GM12864 (cell line): Measurements from ENCODE around the gene CFAP46.

Experiments used
- DNase-seq: peaks from one replicate; pipeline ENCODE4 v3.0.0-alpha.2; 2011; ENCODE audit warnings: low read depth
- H3K4me3 ChIP-seq: 2 replicates; pipeline ENCODE4 v1.5.1; 2011; ENCODE audit warnings: mild to moderate bottlenecking, low read depth, low read length, control low read depth
- TF ChIP-seq, protein P1 (sequence below): IDR thresholded peaks from 2 replicates; pipeline ENCODE4 v1.5.1; 2011; ENCODE audit warnings: low read depth, mild to moderate bottlenecking, moderate library complexity, low read length, control low read depth, inconsistent platforms; ENCODE audit errors: missing control alignments

The CFAP46 gene

DNA sequence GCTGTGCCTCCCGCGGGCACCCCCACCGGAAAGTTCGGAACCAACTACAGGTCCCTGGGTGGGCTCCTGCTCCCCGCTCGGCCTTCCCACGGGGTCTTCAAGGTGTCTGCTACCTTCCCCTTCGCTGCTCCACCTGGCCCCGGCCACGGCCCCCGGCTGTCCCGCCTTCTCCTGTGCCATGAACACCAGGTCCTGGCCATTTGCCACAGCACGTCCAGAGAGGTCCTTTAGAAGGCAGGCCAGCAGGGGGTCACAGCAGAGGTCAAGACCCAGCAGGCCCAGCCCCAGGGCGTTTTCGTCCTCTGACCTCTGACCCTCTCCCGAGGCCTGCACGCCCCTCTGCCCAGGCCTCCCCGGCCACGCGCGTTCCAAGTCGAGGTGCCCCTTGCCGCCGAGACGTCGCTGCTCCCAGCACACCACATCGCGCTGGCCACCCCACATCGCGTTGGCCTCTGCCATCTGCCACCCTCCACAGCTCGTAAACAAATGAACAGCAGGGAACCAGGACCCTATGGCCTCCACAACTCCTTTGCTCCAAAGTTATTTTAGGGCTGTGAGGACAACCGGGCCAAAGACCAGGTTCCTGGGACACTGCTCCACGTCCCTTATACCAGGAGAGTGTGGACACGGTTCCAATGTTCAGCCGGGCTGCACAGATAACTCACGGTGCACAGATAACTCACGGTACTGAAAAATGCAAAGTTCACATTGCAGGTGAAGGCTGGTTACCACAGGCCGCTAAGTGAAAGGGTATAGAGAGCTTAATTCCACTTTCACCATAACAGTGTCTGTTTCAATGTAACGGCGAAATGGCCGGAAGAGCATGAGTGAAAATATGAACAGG lies 74.3 kb downstream of the CFAP46 start:
- H3K4me3 ChIP-seq, result no peak overlapping the region
- no peak for DNase-seq
- TF ChIP-seq, protein P1, sequence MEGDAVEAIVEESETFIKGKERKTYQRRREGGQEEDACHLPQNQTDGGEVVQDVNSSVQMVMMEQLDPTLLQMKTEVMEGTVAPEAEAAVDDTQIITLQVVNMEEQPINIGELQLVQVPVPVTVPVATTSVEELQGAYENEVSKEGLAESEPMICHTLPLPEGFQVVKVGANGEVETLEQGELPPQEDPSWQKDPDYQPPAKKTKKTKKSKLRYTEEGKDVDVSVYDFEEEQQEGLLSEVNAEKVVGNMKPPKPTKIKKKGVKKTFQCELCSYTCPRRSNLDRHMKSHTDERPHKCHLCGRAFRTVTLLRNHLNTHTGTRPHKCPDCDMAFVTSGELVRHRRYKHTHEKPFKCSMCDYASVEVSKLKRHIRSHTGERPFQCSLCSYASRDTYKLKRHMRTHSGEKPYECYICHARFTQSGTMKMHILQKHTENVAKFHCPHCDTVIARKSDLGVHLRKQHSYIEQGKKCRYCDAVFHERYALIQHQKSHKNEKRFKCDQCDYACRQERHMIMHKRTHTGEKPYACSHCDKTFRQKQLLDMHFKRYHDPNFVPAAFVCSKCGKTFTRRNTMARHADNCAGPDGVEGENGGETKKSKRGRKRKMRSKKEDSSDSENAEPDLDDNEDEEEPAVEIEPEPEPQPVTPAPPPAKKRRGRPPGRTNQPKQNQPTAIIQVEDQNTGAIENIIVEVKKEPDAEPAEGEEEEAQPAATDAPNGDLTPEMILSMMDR, result no peak

DNA sequence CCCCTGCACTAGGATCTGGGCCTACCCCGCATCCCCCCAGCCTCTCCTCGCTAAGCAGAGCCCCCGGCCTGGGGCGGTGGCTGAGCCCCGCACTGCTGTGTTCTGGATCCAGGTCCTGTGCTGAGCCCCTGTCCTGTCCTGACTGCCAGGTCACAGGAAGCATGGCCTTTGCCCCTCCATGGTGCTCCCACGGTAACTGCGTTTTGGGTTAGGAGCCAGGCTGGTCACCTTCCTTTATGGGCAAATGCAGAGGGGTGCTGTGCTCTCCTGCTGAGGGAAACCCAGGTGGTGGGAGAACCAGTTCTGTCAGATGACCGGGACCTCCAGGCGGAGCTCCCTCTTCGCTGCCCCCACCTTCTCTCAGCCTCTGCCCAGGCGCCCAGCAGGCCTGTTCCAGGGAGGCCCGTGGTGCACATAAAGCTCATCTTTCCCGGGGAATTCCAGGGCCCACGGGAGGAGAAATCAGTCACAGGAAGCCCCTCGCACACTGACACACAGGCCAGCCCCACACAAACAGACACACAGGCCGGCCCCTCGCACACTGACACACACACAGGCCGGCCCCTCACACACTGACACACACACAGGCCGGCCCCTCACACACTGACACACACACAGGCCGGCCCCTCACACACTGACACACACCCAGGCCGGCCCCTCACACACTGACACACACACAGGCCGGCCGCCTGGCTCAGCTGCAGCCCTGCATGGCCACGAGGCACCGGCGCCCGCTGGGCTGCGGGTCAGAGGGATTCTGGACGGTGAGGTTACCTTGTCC lies 75.6 kb downstream of the CFAP46 start:
- DNase-seq, result no peak
- TF ChIP-seq, protein P1, result no peak
- no peak overlapping the region for H3K4me3 ChIP-seq

DNA sequence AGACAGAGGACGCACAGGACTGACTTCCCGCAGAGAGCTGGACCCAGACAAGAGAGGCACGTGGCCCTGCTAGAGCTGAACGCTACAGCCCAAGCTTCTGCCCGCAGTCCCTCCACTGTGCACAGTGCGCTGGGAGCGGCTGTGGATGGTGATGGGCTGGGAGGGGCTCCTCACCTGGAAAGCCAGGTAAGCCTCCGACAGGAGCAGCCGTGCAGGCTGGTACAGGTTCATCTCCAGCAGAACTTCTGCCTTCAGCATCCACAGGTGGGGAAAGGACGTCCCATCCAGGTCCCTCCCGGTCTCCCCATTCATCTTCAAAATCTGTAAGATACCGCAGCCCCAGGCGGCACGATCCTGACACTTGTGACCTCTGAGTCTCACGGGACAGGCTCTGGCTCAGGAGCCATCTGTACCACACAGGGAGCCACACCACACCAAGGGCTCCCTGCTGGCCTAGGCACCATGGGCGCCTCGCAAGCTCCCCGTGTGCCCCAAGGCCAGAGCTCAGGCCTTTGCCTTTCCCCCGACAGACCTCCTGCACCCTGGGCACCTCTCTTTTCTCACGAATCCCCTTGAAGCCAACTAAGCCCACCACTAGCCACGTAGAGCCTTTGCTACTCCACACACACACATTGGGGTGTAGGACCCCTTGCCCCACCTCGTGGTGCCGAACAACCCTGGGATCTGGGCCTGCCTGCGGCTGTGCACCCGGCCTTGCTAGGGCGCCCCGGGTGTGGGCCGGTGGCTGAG lies 76.3 kb downstream of the CFAP46 start:
- H3K4me3 ChIP-seq, result no peak overlapping the region
- TF ChIP-seq, protein P1, result no peak
- DNase-seq, result no peak

DNA sequence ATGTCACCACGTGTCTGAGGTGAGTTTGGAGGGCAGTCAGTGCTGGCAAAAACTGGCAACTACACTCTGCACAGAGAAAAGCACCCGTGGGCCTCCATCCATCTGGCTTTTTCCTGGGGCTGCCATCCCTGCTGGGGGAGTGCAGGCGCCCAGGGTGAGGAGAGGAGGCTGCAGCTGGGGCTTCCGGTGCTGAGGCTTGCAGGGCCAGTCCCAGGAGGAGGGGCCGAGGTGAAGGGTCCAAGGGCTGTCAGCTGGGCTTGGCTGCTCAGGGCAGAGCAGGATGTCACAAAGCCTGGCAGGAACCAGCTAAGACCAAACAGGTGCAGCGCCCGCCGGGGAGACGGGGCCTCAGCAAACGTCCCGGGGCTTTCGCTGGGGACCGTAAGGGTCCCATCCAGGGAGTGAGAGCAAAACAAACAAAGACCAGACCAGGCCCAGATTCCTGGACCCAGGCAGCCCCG lies 77.2 kb downstream of the CFAP46 start:
- H3K4me3 ChIP-seq, result no peak overlapping the region
- no peak for DNase-seq
- TF ChIP-seq, protein P1, result no peak

DNA sequence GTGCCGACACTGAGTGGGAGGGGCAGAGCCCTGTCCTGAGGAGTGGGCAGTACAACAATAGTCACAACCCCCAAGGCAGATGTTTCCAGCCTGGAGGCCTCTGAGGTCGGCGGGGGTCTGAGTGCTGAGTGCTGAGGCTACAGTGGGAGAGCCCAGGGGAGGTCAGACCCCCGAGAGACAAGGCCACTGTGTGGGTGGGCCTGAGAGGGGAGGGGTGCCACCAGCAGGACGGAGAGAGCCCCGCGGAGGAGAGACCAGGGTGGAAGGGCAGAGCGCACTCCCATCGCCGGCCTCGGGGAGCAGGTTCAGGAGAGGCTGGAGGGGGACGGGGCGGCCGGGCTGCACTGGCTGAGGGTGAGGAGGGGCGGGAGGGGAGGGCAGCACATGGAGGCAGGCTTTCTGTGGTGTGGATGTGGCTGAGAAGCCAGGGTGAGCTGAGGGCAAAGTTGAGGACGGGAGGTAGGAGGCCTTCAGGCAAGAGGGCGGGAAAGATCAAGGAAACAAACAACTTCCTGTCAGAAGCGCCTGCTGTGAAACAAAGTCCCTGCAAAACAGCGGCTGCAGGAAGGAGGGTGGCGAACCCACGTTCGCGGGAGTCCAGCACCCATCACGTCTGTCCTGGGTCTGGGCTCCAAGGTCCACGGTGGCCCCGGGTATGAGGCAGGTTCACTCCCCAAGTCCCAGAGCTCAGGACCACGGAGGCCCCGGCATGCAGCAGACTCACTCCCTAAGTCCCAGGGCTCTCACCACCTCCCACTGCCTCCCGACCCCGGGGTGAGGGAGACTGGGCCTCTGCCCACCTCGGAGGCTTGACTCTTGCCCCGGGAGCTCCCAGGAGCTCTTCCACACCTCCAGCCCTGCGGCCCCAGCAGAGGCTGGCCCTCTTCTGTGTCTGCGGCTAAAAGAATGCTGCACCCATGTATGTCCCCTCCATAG lies 79.6 kb downstream of the CFAP46 start:
- no peak for DNase-seq
- H3K4me3 ChIP-seq, result no peak overlapping the region
- TF ChIP-seq, protein P1, result no peak
